Caki2 (cell line): ENCODE data around the gene PRLH. TPM values are rescaled to one million over a fixed set of nuclear protein-coding genes. Genes with fewer than 3 reads are reported as not detected.
"Not testable (repeated sequence)": the region's sequence is repeated elsewhere in the genome, so short reads cannot be mapped to it uniquely, and the experiment has no call there.

Experiments
- DNase-seq: peaks from one replicate; pipeline ENCODE4 v3.0.0-alpha.2; 2015; ENCODE audit warnings: low read depth
- in situ Hi-C: cut with HindIII; loops from 2 replicates; pipeline ENCODE4 v1.10.0; 2016; ENCODE audit warnings: low sequenced_read_pairs, low pct_unique_long_range_greater_than_20kb, mixed read lengths
- total RNA-seq: library from RNA; depleted of rRNA; stranded (reverse); fragments of >200 nt; shearing (Covaris generic); gene quantifications from 2 replicates; pipeline ENCODE4 v1.2.3, GENCODE V29; 2014; ENCODE audit warnings: low replicate concordance; rRNA removed

Gene PRLH
- total RNA-seq, 1 experiment from 2014 or later, result not detected

GRCh38 chr2:237606522-237606921 is 40.1 kb downstream of the PRLH start:
- DNase-seq, in situ Hi-C loops: not testable (repeated sequence)

DNA sequence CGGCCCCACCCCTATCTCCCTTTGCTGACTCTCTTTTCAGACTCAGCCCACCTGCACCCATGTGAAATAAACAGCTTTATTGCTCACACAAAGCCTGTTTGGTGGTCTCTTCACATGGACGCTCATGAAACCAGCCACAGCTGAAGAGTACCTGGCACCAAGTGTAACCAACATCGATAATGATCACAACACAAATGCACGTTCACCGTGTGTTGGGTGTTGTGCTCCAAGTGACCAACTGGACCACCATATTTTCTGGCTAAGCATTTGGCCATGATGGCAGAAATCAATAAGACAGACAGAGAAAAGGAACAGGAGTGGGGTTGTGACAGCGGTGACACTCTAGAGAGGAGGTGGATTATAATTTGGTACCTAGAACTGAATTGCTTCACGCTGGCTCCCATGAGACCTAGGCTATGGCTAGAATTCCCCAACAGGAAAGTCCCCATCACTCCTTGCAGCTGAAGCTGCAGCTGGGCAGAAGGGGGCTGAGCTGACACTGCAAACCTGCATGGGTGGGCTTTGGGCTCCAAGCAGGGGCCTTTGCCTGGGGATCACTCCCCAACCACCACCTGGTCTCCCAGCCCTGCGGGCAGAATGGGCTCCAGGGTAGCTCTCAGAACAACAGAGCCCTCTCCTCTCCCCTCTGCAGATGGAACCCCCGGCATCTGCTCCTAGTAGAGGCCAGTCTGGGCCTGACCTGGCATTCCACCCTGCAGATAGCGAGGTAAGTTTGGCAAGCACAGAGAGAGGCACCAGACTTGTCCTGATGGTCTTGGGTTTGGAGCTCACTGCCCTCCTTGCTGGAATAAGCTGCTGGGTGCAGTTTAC is 46.4 kb downstream of the PRLH start:
- in situ Hi-C loops, result no loop called here

DNA sequence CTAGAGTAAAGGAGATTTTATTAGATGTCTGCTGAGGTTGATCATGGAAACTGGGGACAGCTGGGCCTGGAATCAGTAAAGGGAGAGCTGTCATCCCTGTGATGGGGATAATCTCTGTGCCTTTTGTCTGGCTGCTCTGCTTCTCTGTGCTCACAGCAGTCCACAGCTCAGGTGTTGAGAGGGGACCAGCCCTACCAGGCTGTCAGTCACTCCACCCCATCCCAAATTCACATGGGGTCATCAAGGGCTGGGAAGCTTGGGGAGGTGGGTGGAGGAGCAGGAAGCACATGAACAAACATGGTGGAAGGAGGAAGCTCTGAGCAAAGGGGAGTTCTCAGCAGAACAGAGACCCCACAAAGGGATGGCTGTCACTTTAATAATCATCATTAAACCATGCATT is 47.3 kb downstream of the PRLH start:
- DNase-seq, result no peak
- in situ Hi-C loops, result no loop called here

More for the DNA sequence above, 46.4 kb downstream of the PRLH start:
- DNase-seq, result no peak

DNA sequence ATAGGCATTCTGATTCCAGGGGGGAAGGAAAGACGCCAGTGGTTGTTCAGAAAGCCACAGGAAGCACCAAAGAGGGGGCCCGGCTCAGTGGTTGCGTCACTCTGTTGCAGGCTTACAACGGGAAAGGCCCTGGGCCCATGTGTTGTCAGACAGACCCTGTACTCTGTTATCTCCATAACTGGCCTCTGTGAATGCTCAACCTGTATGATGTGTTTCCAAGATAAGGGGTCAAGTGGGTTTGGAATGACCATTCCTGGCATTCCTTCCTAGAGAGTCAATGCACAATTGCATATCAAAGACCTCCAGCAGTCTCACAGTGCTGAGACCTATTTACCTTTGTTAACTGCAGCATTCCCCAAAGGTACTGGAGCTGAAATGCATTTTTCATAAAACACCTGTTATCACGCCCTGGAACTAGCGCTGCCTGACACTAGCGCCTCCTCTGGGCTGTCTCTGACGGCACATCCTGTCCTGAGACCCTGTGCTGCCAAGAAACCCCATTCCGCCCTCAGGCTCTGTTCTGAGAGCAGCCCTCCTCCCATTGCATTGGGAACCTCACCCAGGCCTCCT is 47.9 kb downstream of the PRLH start:
- peak; percentile 55 for DNase-seq
- in situ Hi-C loops, result no loop called here

- in situ Hi-C loops, result no loop called here
Measured at GRCh38 chr2:237615631-237616249, 49.4 kb downstream of the PRLH start.

DNA sequence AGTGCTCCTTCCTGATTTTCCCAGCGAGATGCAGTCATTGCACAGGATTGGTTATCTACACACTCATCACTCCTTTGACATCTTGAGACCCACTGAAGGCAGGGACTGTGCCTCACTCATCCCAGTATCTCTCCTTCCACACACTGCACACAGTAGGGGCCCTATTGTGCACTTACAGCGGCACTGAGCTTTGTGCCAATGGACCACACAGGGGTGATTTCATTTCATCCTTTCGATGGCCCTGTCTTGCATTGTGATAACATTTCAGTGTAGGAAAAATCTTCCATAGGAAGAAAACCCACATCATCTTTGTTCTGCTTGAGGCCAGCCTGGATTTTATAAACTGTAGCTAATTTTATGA is 50.0 kb downstream of the PRLH start:
- DNase-seq, result no peak
- in situ Hi-C loops, result no loop called here

More at GRCh38 chr2:237615631-237616249, 49.4 kb downstream of the PRLH start:
- no peak for DNase-seq

Other genes starting within 250 kb of the PRLH start
- 0.41 and 0.98 TPM in 2 replicates for gene COL6A3, start 152.4 kb upstream of the PRLH start, total RNA-seq
- 27.2 and 33.8 TPM in 2 replicates for gene MLPH, start 79.3 kb upstream of the PRLH start, total RNA-seq
- gene RAB17, start 24.2 kb downstream of the PRLH start, total RNA-seq, result 0.20 TPM in 1 of 2 replicates, not detected in the other
- 10.9 and 14.4 TPM in 2 replicates for gene LRRFIP1, start 61.0 kb downstream of the PRLH start, total RNA-seq
- 0.03 TPM in 1 of 2 replicates, not detected in the other for gene RBM44, start 232.2 kb downstream of the PRLH start, total RNA-seq